KBM-7 (cell line): ENCODE measurements around the gene PLPP7.
A peak's percentile ranks its signal among the peaks of the same experiment; 100 is the strongest.
"Not testable (repeated sequence)": the region's sequence is repeated elsewhere in the genome, so short reads cannot be mapped to it uniquely, and the experiment has no call there.

ENCODE experiments used
- DNase-seq: peaks from one replicate; pipeline ENCODE4 v3.0.0-alpha.2; 2015
- in situ Hi-C: fragments of 300-500 bp; cut with MboI; formaldehyde crosslinking; loops from 2 replicates; pipeline ENCODE4 v1.14.3; 2020; ENCODE audit warnings: low sequenced_read_pairs, low pct_unique_long_range_greater_than_20kb, mixed read lengths

PLPP7 gene

GRCh38 chr9:131264231-131264630 lies 25.3 kb upstream of the PLPP7 start:
- in situ Hi-C loops, result no loop called here

GRCh38 chr9:131266266-131267229 lies 23.0 kb upstream of the PLPP7 start:
- in situ Hi-C loops, result no loop called here
- peak; percentile 50 for DNase-seq

More at GRCh38 chr9:131264231-131264630, 25.3 kb upstream of the PLPP7 start:
- no peak for DNase-seq

- in situ Hi-C loops, result no loop called here
- DNase-seq, result peak; percentile 91
Measured at GRCh38 chr9:131270171-131271015, 19.1 kb upstream of the PLPP7 start.

- in situ Hi-C loops, DNase-seq: not testable (repeated sequence)
Measured at GRCh38 chr9:131271016-131271273, 18.6 kb upstream of the PLPP7 start.

- DNase-seq, result no peak
- in situ Hi-C loops, result no loop called here
Measured at GRCh38 chr9:131271506-131271931, 18.0 kb upstream of the PLPP7 start.

GRCh38 chr9:131272212-131272611 lies 17.3 kb upstream of the PLPP7 start:
- DNase-seq, result no peak
- in situ Hi-C loops, result no loop called here

GRCh38 chr9:131273146-131273855 lies 16.2 kb upstream of the PLPP7 start:
- peak; percentile 63 for DNase-seq
- in situ Hi-C loops, result no loop called here

GRCh38 chr9:131273856-131274673 lies 15.5 kb upstream of the PLPP7 start:
- peak; percentile 72 for DNase-seq
- in situ Hi-C loops, result no loop called here

- DNase-seq, result peak; percentile 43
- in situ Hi-C loops, result loop anchor here (25.0 kb wide), 1 partner anchor 112 kb away; the partner anchor contains the start of gene PRRC2B
Measured at GRCh38 chr9:131274674-131275331, 14.7 kb upstream of the PLPP7 start.

GRCh38 chr9:131275332-131276093 lies 14.0 kb upstream of the PLPP7 start:
- DNase-seq, result peak; percentile 64
- in situ Hi-C loops, result loop anchor here (25.0 kb wide), 1 partner anchor 112 kb away; the partner anchor contains the start of gene PRRC2B

GRCh38 chr9:131276094-131276888 lies 13.2 kb upstream of the PLPP7 start, which contains the start of gene FAM78A:
Gene FAM78A, minus strand, starts transcription at chr9:131276510. Its CDS starts 331 bp downstream, at chr9:131276179.
- in situ Hi-C loops, result loop anchor here (25.0 kb wide), 1 partner anchor 111 kb away; the partner anchor contains the start of gene PRRC2B
- DNase-seq, result peak; percentile 58

- in situ Hi-C loops, result loop anchor here (25.0 kb wide), 1 partner anchor 110 kb away; the partner anchor contains the start of gene PRRC2B
- DNase-seq, result no peak
Measured at GRCh38 chr9:131276891-131277286, 12.6 kb upstream of the PLPP7 start.

- in situ Hi-C loops, result loop anchor here (25.0 kb wide), 1 partner anchor 110 kb away; the partner anchor contains the start of gene PRRC2B
- no peak for DNase-seq
Measured at GRCh38 chr9:131277287-131277909, 12.1 kb upstream of the PLPP7 start.

GRCh38 chr9:131277910-131278701 lies 11.4 kb upstream of the PLPP7 start:
- DNase-seq, result peak; percentile 70
- in situ Hi-C loops, result loop anchor here (25.0 kb wide), 1 partner anchor 109 kb away; the partner anchor contains the start of gene PRRC2B

- DNase-seq, result no peak
- in situ Hi-C loops, result loop anchor here (25.0 kb wide), 1 partner anchor 109 kb away; the partner anchor contains the start of gene PRRC2B
Measured at GRCh38 chr9:131278702-131279111, 10.8 kb upstream of the PLPP7 start.
